ENCODE results near the gene PRKAA1. TPM values are rescaled to one million over a fixed set of nuclear protein-coding genes. Genes with fewer than 3 reads are reported as not detected.

The PRKAA1 gene
- total and polyA plus RNA-seq, 2 donors (not counting 1 experiment from before 2014, with no cell fraction given), result 39.9 to 107 TPM

DNA sequence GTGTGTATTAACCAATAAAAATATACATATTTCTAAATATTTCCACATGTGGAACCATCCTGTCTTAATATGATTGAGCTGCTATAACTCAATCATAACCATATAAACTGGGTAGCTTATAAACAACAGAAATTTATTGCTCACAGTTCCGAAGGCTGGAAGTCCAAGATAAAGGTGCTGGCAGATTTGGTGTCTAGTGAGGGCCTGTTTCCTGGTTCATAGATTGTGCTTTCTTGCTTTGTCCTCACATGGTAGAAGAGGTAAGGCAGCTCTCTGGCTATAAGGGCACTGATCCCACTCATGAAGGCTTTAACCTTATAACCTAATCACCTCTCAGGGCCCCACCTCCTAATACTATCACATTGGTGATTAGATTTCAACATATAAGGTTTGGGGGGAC is 14.0 kb upstream of the PRKAA1 start:
- Histone ChIP-seq H3K79me2 (ENCODE audit: control insufficient read depth, insufficient read depth, low read length) (no peaks in the 10 kb centered on the region), H3K27me3 (replicated peaks in 1 of 4; ENCODE audit: control extremely low read depth in 1 of 4, control insufficient read depth in 3 of 4, insufficient read depth in 4 of 4, low read length in 3 of 4) (no peaks in the 10 kb centered on the region), H3K36me3 (replicated peaks in 1 of 2; ENCODE audit: control extremely low read depth in 1 of 2, control insufficient read depth in 1 of 2, extremely low read depth in 1 of 2, insufficient read depth in 2 of 2, low read length in 1 of 2) (no peaks in the 10 kb centered on the region), H3K27ac (ENCODE audit: low read length in 2 of 2) (no peak overlapping the region), H3K4me2 (replicated peaks; ENCODE audit: low read depth, low read length, poor library complexity, severe bottlenecking) (no peak overlapping the region), H4K20me1 (ENCODE audit: control insufficient read depth, insufficient read depth, low read length, poor library complexity, severe bottlenecking) (no peaks in the 10 kb centered on the region), H2AFZ (ENCODE audit: insufficient read depth, low read depth, low read length, poor library complexity, severe bottlenecking) (no peak overlapping the region), H3K4me3 (ENCODE audit: control extremely low read depth in 1 of 5, extremely low read depth in 1 of 5, insufficient read depth in 1 of 5, low read depth in 2 of 5, low read length in 4 of 5) (no peak overlapping the region), H3K9me3 (ENCODE audit: control extremely low read depth in 1 of 3, control insufficient read depth in 2 of 3, insufficient read depth in 1 of 3, low read length in 2 of 3) (no peaks in the 10 kb centered on the region), H3K4me1 (ENCODE audit: control insufficient read depth in 2 of 2, insufficient read depth in 2 of 2, low read length in 2 of 2) (no peaks in the 10 kb centered on the region), H3K9ac (ENCODE audit: low read length) (no peak overlapping the region)
- DNase-seq, result no peak
- no peaks in the 10 kb centered on the region for H3K4me1 Mint-ChIP-seq
- H3K4me3 Mint-ChIP-seq, result no peak overlapping the region
- ATAC-seq (ENCODE audit: low read depth), result no peak
- WGBS (ENCODE audit: insufficient coverage), result no CpG with 5 or more reads among the region's 1 CpG
- ChIA-PET CTCF (interaction anchor here (0.7 kb wide), 1 partner anchor 92 kb away, joined by 3 read pairs; no protein-coding TSS in a partner anchor), POLR2A (interaction anchor here (0.6 kb wide), 1 partner anchor 907 kb away, joined by 3 read pairs; no protein-coding TSS in a partner anchor)
- no peaks in the 10 kb centered on the region for H3K27me3 Mint-ChIP-seq
- no peaks in the 10 kb centered on the region for H3K9me3 Mint-ChIP-seq (ENCODE audit: insufficient read depth)
- intact Hi-C loops (cut with micrococcal nuclease), result no loop called here
- no peak overlapping the region for H3K27ac Mint-ChIP-seq
- TF ChIP-seq, protein P1, sequence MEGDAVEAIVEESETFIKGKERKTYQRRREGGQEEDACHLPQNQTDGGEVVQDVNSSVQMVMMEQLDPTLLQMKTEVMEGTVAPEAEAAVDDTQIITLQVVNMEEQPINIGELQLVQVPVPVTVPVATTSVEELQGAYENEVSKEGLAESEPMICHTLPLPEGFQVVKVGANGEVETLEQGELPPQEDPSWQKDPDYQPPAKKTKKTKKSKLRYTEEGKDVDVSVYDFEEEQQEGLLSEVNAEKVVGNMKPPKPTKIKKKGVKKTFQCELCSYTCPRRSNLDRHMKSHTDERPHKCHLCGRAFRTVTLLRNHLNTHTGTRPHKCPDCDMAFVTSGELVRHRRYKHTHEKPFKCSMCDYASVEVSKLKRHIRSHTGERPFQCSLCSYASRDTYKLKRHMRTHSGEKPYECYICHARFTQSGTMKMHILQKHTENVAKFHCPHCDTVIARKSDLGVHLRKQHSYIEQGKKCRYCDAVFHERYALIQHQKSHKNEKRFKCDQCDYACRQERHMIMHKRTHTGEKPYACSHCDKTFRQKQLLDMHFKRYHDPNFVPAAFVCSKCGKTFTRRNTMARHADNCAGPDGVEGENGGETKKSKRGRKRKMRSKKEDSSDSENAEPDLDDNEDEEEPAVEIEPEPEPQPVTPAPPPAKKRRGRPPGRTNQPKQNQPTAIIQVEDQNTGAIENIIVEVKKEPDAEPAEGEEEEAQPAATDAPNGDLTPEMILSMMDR (IDR thresholded peaks at IDR 0.05), result no peak
- no peak for TF ChIP-seq EZH2 (IDR thresholded peaks at IDR 0.05; ENCODE audit: borderline replicate concordance, insufficient read depth, low read depth, low read length, poor library complexity, severe bottlenecking)

DNA sequence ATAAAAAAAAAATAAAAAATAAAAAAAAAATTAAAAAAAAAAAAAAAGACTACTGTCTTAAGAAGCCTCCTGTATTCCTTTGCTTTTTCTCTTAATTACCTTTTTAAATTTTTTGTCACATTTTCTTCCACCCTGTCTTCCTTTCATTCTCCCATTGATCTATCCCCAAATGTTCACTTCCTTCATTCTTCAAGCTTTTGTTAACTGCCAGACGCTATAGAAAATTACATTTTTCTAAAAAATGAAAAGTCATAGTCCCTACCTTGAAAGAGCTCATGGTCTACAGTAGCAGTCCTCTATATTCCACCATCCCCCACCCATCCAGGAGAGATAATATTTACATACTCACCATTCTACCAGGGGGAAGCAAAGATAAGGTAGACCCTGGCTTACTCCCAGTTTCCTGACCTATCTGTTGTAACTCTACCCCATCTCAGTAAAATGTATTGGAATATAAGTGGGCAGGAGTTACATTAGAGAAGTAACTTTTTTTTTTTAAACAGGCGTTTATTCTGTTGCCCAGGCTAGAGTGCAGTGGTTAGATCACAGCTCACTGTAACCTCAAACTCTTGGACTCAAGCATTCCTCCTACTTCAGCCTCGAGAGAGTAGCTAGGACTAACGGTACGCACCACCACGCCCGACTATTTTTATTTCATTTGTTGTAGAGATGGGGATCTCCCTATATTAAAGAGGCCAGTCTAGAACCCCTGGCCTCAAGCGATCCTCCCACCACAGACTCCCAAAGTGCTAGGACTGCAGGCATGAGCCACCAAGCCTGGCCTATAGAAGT is 3.8 kb upstream of the PRKAA1 start:
- Histone ChIP-seq H3K4me3 (ENCODE audit: control extremely low read depth in 1 of 5, extremely low read depth in 1 of 5, insufficient read depth in 1 of 5, low read depth in 2 of 5, low read length in 4 of 5) (no peak overlapping the region), H3K9ac (ENCODE audit: low read length) (no peak overlapping the region), H3K4me2 (replicated peaks; ENCODE audit: low read depth, low read length, poor library complexity, severe bottlenecking) (no peak overlapping the region), H3K79me2 (ENCODE audit: control insufficient read depth, insufficient read depth, low read length) (peaks cover 12% of the 10 kb centered on the region), H3K27ac (ENCODE audit: low read length in 2 of 2) (no peak overlapping the region), H3K4me1 (ENCODE audit: control insufficient read depth in 2 of 2, insufficient read depth in 2 of 2, low read length in 2 of 2) (peaks cover 8 to 11% of the 10 kb centered on the region in 2 donors), H3K9me3 (ENCODE audit: control extremely low read depth in 1 of 3, control insufficient read depth in 2 of 3, insufficient read depth in 1 of 3, low read length in 2 of 3) (no peaks in the 10 kb centered on the region), H2AFZ (ENCODE audit: insufficient read depth, low read depth, low read length, poor library complexity, severe bottlenecking) (no peak overlapping the region), H3K27me3 (replicated peaks in 1 of 4; ENCODE audit: control extremely low read depth in 1 of 4, control insufficient read depth in 3 of 4, insufficient read depth in 4 of 4, low read length in 3 of 4) (no peaks in the 10 kb centered on the region), H4K20me1 (ENCODE audit: control insufficient read depth, insufficient read depth, low read length, poor library complexity, severe bottlenecking) (no peaks in the 10 kb centered on the region), H3K36me3 (replicated peaks in 1 of 2; ENCODE audit: control extremely low read depth in 1 of 2, control insufficient read depth in 1 of 2, extremely low read depth in 1 of 2, insufficient read depth in 2 of 2, low read length in 1 of 2) (no peaks in the 10 kb centered on the region)
- 100% methylated on average over 1 of the region's 8 CpGs for WGBS (ENCODE audit: insufficient coverage)
- DNase-seq (no peak), ATAC-seq (ENCODE audit: low read depth) (no peak)
- ChIA-PET CTCF (no interaction called here), POLR2A (no interaction called here)
- Mint-ChIP-seq H3K4me3 (no peak overlapping the region), H3K27me3 (no peaks in the 10 kb centered on the region), H3K4me1 (peaks cover 8% of the 10 kb centered on the region), H3K9me3 (ENCODE audit: insufficient read depth) (no peaks in the 10 kb centered on the region), H3K27ac (no peak overlapping the region)
- intact Hi-C loops (cut with micrococcal nuclease), result no loop called here
- no peak for TF ChIP-seq EZH2 (IDR thresholded peaks at IDR 0.05; ENCODE audit: borderline replicate concordance, insufficient read depth, low read depth, low read length, poor library complexity, severe bottlenecking)
- TF ChIP-seq, protein P1 (IDR thresholded peaks at IDR 0.05), result no peak
